ENCODE measurements around the gene ARHGAP5.
"Not testable (repeated sequence)": the region's sequence is repeated elsewhere in the genome, so short reads cannot be mapped to it uniquely, and the experiment has no call there.

The ARHGAP5 gene

DNA sequence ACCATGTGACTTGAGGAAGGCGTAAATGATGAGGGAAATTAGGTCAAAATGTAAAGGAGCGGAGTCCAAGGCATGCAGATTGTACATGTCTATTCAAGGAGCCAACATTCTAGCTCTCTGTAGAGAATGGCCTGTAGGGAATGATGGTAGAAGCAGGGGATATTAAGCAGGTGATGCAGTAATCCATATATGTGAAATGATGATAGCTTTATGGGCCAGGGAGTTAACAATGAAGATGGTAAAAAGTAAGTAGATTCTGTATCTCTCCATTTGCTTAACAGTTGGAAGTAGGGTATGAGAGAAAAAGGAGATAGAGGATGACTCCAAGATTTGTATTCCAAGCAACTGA, 33.4 kb downstream of the ARHGAP5 start:
- TF ChIP-seq, protein P1, sequence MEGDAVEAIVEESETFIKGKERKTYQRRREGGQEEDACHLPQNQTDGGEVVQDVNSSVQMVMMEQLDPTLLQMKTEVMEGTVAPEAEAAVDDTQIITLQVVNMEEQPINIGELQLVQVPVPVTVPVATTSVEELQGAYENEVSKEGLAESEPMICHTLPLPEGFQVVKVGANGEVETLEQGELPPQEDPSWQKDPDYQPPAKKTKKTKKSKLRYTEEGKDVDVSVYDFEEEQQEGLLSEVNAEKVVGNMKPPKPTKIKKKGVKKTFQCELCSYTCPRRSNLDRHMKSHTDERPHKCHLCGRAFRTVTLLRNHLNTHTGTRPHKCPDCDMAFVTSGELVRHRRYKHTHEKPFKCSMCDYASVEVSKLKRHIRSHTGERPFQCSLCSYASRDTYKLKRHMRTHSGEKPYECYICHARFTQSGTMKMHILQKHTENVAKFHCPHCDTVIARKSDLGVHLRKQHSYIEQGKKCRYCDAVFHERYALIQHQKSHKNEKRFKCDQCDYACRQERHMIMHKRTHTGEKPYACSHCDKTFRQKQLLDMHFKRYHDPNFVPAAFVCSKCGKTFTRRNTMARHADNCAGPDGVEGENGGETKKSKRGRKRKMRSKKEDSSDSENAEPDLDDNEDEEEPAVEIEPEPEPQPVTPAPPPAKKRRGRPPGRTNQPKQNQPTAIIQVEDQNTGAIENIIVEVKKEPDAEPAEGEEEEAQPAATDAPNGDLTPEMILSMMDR (IDR thresholded peaks at IDR 0.05; ENCODE audit: low read depth, low read length, missing control alignments) = no peak

DNA sequence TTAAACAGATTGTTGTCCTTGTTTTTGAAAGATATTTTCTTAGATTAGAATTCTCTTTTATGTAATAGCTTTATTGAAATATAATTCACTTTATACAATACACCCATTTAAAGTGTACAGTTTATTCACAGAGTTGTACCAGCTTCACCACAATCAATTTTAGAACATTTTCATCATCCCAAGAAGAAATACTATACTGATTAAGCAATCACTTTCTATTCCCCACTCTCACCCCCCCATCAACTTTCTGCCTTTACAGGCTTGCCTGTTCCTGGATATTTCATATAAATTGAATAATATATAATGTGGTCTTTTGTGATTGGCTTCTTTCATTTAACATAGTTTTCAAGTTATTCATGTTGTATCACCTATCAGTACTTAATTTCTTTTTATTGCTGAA, 44.4 kb downstream of the ARHGAP5 start:
- DNase-seq (ENCODE audit: low read depth) = no peak
- no peak overlapping the region for H3K4me3 ChIP-seq (ENCODE audit: low read depth, low read length)
- TF ChIP-seq, protein P1 (IDR thresholded peaks at IDR 0.05; ENCODE audit: low read depth, low read length, missing control alignments) = no peak
- in situ Hi-C loops (cut with HindIII; ENCODE audit: low sequenced_read_pairs) = no loop called here

More for the DNA sequence above, 33.4 kb downstream of the ARHGAP5 start:
- in situ Hi-C loops (cut with HindIII; ENCODE audit: low sequenced_read_pairs) = no loop called here
- H3K4me3 ChIP-seq (ENCODE audit: low read depth, low read length) = no peak overlapping the region
- DNase-seq (ENCODE audit: low read depth) = no peak

DNA sequence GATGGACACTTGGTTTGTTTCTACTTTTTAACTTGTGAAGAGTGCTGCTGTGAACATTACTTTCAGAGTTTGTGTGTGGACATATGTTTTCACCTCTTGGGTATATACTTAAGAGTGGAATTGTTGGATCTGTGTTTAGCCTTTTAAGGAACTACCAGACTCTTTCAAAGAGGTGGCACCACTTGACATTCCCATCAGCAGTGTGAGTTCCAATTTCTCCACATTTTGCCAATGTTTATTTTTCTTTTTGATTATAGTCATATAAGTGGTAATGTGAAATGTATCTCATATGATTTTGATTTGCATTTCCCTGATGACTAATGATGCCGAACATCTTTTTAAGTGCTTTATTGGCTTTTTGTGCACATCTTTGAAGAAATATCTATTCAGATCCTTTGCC, 44.8 kb downstream of the ARHGAP5 start:
- DNase-seq (ENCODE audit: low read depth) = no peak
- in situ Hi-C loops (cut with HindIII; ENCODE audit: low sequenced_read_pairs) = no loop called here
- no peak overlapping the region for H3K4me3 ChIP-seq (ENCODE audit: low read depth, low read length)
- TF ChIP-seq, protein P1 (IDR thresholded peaks at IDR 0.05; ENCODE audit: low read depth, low read length, missing control alignments) = no peak

DNA sequence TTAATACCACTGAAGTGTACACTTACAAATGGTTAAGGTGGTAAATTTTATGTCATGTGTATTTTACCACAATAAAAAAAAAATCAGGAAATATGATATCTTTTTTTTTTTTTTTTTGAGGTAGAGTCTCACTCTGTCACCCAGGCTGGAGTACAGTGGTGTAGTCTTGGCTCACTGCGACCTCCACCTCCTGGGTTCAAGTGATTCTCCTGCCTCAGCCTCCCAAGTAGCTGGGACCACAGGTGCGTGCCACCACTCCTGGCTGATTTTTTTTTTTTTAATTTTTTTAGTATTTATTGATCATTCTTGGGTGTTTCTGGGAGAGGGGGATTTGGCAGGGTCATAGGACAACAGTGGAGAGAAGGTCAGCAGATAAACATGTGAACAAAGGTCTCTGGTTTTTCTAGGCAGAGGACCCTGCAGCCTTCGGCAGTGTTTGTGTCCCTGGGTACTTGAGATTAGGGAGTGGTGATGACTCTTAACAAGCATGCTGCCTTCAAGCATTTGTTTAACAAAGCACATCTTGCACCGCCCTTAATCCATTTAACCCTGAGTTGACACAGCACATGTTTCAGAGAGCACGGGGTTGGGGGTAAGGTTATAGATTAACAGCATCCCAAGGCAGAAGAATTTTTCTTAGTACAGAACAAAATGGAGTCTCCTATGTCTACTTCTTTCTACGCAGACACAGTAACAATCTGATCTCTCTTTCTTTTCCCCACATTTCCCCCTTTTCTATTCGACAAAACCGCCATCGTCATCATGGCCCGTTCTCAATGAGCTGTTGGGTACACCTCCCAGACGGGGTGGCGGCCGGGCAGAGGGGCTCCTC, 50.0 kb downstream of the ARHGAP5 start:
- DNase-seq (ENCODE audit: low read depth); in situ Hi-C loops (cut with HindIII; ENCODE audit: low sequenced_read_pairs); H3K4me3 ChIP-seq (ENCODE audit: low read depth, low read length): not testable (repeated sequence)

DNA sequence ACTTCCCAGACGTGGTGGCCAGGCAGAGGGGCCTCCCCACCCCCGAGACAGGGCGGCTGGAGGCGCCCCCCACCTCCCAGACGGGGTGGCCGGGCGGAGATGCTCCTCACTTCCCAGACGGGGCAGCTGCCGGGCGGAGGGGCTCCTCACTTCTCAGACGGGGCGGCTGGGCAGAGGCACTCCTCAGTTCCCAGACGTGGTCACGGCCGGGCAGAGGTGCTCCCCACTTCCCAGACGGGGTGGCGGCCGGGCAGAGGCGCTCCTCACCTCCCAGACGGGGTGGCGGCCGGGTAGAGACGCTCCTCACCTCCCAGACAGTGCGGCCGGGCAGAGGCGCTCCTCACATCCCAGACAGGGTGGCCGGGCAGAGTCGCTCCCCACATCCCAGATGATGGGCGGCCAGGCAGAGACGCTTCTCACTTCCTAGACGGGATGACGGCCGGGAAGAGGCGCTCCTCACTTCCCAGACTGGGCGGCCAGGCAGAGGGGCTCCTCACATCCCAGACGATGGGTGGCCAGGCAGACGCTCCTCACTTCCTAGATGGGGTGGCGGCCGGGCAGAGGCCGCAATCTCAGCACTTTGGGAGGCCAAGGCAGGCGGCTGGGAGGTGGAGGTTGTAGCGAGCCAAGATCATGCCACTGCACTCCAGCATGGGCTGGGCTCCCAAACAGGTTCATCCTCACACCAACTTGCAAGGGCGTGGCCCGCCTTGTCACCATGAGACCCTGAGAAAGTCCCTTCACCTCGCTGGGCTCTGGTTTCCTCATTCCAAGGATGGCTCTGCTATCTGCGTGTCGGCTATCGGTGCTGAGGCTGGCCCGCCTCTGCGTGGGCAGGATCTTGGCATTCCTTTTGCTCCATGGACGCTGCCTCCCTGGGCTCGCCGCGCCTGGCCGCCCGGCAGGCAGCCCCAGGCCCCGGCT, 50.9 kb downstream of the ARHGAP5 start:
- in situ Hi-C loops (cut with HindIII; ENCODE audit: low sequenced_read_pairs); H3K4me3 ChIP-seq (ENCODE audit: low read depth, low read length); DNase-seq (ENCODE audit: low read depth): not testable (repeated sequence)

DNA sequence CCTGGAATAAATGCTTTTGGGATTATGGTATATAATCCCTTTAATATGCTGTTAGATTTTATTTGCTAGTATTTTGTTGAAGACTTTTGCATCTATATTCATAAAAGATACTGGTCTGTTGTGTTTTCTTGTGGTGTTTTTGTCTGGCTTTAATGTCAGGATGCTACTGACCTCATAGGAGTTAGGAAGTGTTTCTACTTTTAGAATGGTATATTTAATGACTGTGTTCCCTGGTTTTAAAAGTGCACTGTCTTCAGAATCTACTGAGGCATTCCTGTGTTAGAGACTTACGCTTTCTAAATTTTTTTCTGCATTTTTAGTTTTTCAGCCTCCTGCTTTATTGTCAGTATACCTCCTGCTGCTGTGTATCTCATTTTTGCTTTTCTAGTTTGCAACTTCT, 51.6 kb downstream of the ARHGAP5 start:
- H3K4me3 ChIP-seq (ENCODE audit: low read depth, low read length) = no peak overlapping the region
- no peak for DNase-seq (ENCODE audit: low read depth)
- in situ Hi-C loops (cut with HindIII; ENCODE audit: low sequenced_read_pairs) = no loop called here
- TF ChIP-seq, protein P1 (IDR thresholded peaks at IDR 0.05; ENCODE audit: low read depth, low read length, missing control alignments) = no peak

DNA sequence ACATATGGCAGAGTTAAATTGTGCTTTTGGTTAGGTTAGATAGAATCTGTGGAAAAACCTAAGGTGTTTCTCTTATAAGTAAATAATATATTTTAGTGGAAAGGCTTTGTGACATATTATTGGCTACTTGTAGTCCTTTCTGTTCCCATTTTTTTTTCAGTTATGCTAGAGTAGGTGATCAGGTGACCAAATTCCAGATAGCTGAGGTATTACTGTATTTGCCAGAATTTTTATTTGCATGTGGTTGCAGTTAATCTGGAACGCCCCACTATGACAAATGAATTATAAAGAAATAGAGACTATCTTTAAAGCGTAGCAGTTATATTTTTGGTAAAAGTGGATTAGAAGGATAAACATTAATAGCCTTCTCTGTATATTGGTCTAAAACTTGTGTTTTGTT, 52.0 kb downstream of the ARHGAP5 start:
- no peak overlapping the region for H3K4me3 ChIP-seq (ENCODE audit: low read depth, low read length)
- in situ Hi-C loops (cut with HindIII; ENCODE audit: low sequenced_read_pairs) = no loop called here
- DNase-seq (ENCODE audit: low read depth) = peak; percentile 77
- TF ChIP-seq, protein P1 (IDR thresholded peaks at IDR 0.05; ENCODE audit: low read depth, low read length, missing control alignments) = no peak

DNA sequence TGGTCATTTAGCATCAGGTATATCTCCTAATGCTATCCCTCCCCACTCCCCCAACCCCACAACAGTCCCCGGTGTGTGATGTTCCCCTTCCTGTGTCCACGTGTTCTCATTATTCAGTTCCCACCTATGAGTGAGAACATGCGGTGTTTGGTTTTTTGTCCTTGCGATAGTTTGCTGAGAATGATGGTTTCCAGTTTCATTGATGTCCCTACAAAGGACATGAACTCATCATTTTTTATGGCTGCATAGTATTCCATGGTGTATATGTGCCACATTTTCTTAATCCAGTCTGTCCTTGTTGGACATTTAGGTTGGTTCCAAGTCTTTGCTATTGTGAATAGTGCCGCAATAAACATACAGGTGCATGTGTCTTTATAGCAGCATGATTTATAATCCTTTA, 54.6 kb downstream of the ARHGAP5 start:
- H3K4me3 ChIP-seq (ENCODE audit: low read depth, low read length); DNase-seq (ENCODE audit: low read depth); in situ Hi-C loops (cut with HindIII; ENCODE audit: low sequenced_read_pairs): not testable (repeated sequence)

Data from astrocyte of the cerebellum (primary cell).